ENCODE measurements around the gene SEPTIN2. TPM values are rescaled to one million over a fixed set of nuclear protein-coding genes. Genes with fewer than 3 reads are reported as not detected.

Gene SEPTIN2
- 100 to 1,000 TPM; 175 to 281 (median 193) TPM for total RNA-seq

DNA sequence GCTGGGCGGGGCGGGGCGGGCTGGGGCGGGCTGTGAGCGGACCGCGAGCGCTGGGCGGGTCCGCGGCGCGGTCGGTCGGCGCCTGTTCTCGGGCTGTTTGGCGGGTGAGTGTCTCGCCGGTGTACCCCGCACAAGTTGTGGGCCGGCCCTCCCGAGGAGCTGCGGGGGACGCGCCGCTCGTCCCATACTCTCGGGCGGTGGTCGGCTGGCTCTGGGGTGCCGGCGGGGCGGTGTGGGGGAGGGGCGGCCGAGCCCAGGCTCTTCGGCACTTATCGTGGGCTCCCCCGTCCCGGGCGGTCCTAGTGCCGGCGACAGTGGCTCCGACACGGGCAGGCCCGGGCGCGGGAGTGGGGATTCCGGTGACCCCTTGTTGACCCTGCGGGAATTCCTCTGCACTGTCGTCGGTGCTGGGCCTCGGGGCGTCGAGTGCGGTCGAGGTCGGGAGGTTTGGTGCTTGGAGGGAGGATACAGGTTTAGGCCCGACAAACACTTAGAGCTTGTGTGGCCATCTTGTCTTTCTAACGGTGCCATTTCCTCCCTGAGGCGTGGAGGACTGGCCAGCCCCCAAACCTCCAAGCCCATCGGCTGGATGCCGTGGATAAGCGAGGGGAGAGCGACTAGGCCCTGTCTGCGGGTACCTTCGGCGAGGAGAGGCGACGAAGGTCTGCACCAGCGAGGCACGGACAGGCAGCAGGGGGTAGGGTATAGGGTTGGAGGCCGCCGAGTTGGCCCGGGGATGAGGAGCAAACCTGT, at the start of gene SEPTIN2:
Gene SEPTIN2, plus strand, starts transcription at position 47 of the 753 bp plus-strand sequence. CDS start 8,308 bp downstream, outside the sequence.
- Histone ChIP-seq H3K4me3 (peak within 1 kb of the TSS; percentile 72 to 90 (median 80)), H3K27ac (peak within 1 kb of the TSS; percentile 94 to 99 (median 96)), H3K36me3 (no peaks in the 10 kb centered on the region), H3K27me3 (no peaks in the 10 kb centered on the region), H3K9me3 (no peaks in the 10 kb centered on the region), H3K4me1 (peaks cover 0 to 63% (median 12%) of the 10 kb centered on the region in 4 donors)
- DNase-seq, result peak in 2 of 3 donors; percentile 78 to 89
- TF ChIP-seq, protein P1, sequence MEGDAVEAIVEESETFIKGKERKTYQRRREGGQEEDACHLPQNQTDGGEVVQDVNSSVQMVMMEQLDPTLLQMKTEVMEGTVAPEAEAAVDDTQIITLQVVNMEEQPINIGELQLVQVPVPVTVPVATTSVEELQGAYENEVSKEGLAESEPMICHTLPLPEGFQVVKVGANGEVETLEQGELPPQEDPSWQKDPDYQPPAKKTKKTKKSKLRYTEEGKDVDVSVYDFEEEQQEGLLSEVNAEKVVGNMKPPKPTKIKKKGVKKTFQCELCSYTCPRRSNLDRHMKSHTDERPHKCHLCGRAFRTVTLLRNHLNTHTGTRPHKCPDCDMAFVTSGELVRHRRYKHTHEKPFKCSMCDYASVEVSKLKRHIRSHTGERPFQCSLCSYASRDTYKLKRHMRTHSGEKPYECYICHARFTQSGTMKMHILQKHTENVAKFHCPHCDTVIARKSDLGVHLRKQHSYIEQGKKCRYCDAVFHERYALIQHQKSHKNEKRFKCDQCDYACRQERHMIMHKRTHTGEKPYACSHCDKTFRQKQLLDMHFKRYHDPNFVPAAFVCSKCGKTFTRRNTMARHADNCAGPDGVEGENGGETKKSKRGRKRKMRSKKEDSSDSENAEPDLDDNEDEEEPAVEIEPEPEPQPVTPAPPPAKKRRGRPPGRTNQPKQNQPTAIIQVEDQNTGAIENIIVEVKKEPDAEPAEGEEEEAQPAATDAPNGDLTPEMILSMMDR (IDR thresholded peaks at IDR 0.05), result no peak
- TF ChIP-seq POLR2A (IDR thresholded peaks at IDR 0.05), result peak; percentile 33 to 61

GRCh38 chr2:241267249-241268067, 48.3 kb upstream of the SEPTIN2 start:
- no peak for DNase-seq
- peaks cover 0 to 65% (median 0%) of the 10 kb centered on the region in 3 donors for H3K36me3 ChIP-seq

DNA sequence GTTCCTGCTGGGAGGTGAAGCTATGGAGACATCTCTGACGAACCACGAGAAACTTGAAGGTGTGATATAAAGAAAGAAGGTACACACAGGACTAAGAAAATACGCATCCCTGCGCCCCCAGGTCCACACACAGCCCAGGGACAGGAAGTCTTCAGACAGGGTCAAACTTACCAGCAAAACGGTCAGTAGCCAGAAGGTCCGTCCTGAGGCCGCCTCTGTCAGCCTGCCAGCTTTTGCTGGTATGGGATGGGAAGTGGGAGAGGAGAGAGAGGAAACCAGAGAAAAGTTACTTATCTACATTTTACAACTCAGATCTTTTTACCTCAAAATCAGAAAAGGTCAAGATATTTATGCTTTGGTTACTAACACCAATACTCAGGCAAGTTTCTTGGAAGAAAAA, 47.4 kb upstream of the SEPTIN2 start:
- H3K27ac ChIP-seq, result no peak overlapping the region
- H3K36me3 ChIP-seq, result peaks cover 0 to 56% (median 0%) of the 10 kb centered on the region in 3 donors
- H3K27me3 ChIP-seq, result no peaks in the 10 kb centered on the region
- H3K4me3 ChIP-seq, result no peak overlapping the region
- TF ChIP-seq, protein P1 (IDR thresholded peaks at IDR 0.05), result no peak
- TF ChIP-seq POLR2A (IDR thresholded peaks at IDR 0.05), result no peak
- peaks cover 0 to 24% (median 5%) of the 10 kb centered on the region in 4 donors for H3K4me1 ChIP-seq
- DNase-seq, result no peak
- H3K9me3 ChIP-seq, result no peaks in the 10 kb centered on the region

More at GRCh38 chr2:241267249-241268067, 48.3 kb upstream of the SEPTIN2 start:
- Histone ChIP-seq H3K4me1 (peaks cover 0 to 21% (median 5%) of the 10 kb centered on the region in 4 donors), H3K4me3 (no peak overlapping the region), H3K9me3 (no peaks in the 10 kb centered on the region), H3K27me3 (no peaks in the 10 kb centered on the region), H3K27ac (no peak overlapping the region)
- TF ChIP-seq, protein P1 (IDR thresholded peaks at IDR 0.05), result no peak
- TF ChIP-seq POLR2A (IDR thresholded peaks at IDR 0.05), result no peak

DNA sequence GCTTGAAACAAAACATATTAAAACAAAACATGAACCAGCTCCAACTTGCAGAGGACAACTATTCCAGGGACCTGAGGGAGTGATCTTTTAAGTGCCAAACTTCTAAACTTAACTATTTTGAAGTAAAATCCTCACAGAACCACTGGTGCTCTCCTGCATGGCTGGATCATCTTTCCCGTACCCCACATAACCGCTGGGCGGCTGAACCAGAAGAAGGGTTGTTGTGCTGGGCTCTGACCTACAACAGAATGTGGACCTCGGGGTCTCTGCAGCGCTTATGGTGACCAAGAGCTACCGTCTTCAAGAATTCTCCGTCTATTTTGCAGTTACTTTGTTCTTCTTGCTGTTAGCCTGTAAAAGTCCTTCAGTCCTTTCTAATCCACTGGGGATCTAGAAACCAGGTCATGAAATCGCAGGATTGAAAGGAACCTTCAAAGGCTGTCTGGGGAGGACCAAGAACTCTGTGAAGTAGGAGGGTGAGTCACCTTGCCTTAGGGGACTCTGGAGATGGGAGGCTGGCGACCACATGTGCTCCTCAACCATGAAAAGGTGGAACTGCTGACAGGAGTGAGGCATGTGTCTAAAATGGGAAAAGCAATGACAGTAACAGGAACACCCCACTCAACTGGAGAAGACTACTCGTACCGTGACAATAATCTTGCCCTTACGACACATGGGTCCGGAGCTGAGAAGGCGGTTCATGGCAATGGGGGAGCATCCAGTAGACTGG, 46.8 kb upstream of the SEPTIN2 start:
- TF ChIP-seq, protein P1 (IDR thresholded peaks at IDR 0.05), result no peak
- no peak for TF ChIP-seq POLR2A (IDR thresholded peaks at IDR 0.05)
- no peak overlapping the region for H3K4me3 ChIP-seq
- peaks cover 0 to 28% (median 5%) of the 10 kb centered on the region in 4 donors for H3K4me1 ChIP-seq
- H3K27me3 ChIP-seq, result no peaks in the 10 kb centered on the region
- H3K9me3 ChIP-seq, result no peaks in the 10 kb centered on the region
- no peak overlapping the region for H3K27ac ChIP-seq
- DNase-seq, result no peak
- peaks cover 0 to 50% (median 0%) of the 10 kb centered on the region in 3 donors for H3K36me3 ChIP-seq
